DND-41 (cell line): ENCODE measurements around the gene TTLL9.

Experiments used
- CTCF ChIP-seq: IDR thresholded peaks from 2 replicates; pipeline ENCODE4 v1.5.1; 2012; ENCODE audit warnings: borderline replicate concordance, low read length, moderate library complexity, mild to moderate bottlenecking; ENCODE audit not compliant: poor library complexity, severe bottlenecking; ENCODE audit errors: extremely low read depth
- EZH2 ChIP-seq: IDR thresholded peaks from 3 replicates; pipeline ENCODE4 v1.6.1; 2012; ENCODE audit warnings: borderline replicate concordance, low read depth, mild to moderate bottlenecking, moderate library complexity, low read length, inconsistent platforms; ENCODE audit not compliant: severe bottlenecking

- no peak for TF ChIP-seq CTCF
- TF ChIP-seq EZH2, result no peak
These were observed 4.2 kb upstream of the TTLL9 start for GRCh38 chr20:31866221-31866620.
